ENCODE data around the gene CA10.

The CA10 gene

GRCh38 chr17:51668155-51668962, 490.2 kb downstream of the CA10 start:
- no peak for DNase-seq

- DNase-seq, result no peak
Measured at GRCh38 chr17:51667706-51668083, 490.8 kb downstream of the CA10 start.

- no peak for DNase-seq
Measured at GRCh38 chr17:51666971-51667705, 491.4 kb downstream of the CA10 start.

DNA sequence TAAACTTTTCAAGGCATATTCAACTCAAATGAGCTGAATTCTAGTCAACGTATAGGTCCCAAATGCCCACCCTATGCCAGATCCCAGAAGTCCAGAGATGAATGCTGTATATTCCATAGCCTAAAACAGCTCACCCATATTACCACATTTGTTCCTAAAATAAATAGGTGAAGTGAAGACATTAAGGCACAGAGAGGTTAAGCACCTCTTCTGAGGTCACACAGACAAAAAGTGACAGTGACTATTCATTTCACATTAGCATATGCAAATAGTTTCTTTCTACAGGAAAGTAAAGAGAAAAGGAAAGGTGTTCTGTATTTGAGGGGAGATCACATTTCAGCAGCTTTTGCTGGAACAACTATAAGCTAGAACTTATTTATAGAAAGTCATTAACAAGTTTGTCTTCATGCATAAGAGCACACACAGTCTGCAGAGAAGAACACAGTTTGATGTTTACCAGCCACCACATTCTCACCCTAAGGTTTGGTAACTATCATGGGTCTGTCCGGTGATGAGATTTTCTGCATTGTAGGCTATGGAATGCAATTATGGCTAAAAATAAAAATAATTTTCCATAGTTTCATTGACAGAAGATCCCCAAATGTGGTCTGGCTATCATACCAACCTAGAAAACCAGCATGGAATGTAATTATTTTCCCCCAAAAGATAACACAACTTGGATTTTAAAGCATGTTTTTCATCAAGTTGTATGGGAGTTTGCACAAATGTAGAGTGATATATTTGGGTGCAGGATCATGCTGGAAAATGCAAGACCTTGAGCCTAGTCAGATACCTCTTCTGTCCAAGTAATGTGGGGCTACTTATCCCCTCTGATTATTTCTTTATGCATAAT, 496.1 kb downstream of the CA10 start:
- DNase-seq, result no peak

- DNase-seq, result no peak
Measured at GRCh38 chr17:51661403-51661802, 497.1 kb downstream of the CA10 start.

GRCh38 chr17:51660266-51660665, 498.2 kb downstream of the CA10 start:
- DNase-seq, result no peak

- no peak for DNase-seq
Measured at GRCh38 chr17:51657224-51657623, 501.3 kb downstream of the CA10 start.

GRCh38 chr17:51653878-51654277, 504.6 kb downstream of the CA10 start:
- DNase-seq, result no peak

DNA sequence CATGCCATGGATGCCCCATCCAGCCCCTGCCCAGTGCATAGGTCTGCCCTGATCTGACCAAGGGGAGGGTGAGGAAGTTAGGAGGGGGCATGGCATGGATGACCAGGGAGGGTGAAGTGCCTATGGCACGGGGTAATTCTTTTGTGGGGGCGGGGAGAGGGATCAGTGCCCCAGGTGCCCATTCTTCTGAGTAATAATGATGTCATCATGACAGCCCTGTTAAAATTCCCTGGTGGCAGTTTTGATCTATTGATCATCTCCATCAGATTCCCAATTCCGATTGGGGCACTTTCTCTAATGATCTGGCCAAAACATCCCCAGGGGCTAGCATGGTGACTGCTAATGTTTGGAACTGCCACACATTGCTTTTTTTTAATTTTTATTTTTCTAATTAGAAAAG, 506.0 kb downstream of the CA10 start:
- DNase-seq, result no peak

DNA sequence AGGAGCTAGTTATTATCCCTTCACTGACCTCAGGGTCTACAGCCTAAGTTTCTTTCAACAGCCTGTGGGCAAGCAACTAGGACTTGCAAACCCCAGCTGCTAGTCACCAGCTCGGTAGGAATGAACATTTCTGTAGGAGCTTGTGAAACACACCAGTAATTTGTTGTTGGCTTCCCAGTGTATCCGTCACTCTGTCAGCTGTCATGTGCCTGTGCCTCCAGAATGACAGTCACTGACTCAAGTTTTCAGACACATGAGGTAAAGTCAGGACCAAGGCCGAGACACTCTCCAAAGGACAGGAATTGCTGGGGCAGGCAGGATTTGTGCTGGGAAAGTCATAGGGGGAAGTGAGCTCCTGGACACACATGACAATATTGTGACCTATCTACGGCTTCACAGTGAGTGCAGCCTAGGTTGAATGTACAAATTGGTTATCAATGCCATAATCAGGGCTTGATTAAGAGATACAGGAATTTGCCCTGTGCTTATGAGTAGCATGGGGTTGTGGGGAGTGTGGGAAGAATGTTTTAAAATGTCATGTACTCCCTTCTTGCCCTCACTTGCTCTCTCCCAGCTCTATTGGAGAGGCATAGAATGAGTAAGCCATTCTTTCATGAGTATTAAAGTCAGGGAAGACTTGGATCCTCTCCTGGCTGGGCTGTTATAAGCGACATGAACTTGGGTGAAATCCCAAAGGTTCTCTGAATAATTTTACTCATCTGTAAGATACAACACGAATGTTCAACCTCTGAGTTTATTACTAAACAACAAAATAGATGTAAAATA, 506.8 kb downstream of the CA10 start:
- no peak for DNase-seq

DNA sequence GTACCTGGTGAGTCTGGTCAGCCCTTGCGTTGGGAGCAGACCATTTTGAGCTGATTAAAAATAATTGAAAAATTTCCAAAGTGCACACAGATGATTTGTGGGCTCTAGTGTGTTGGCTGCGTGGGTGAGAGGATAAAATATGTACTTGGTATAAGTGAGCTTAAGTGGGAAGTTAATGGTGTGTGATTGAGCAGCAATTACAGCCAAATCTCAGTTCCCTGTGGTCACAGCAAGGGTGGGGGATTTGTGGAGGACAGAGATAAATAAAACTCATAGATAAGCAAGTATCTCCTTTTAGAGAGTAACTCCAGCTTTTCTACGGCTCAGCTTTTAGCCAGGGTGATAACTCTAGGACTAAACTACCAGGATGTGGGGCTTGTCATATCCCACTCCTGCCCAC, 507.7 kb downstream of the CA10 start:
- no peak for DNase-seq

DNA sequence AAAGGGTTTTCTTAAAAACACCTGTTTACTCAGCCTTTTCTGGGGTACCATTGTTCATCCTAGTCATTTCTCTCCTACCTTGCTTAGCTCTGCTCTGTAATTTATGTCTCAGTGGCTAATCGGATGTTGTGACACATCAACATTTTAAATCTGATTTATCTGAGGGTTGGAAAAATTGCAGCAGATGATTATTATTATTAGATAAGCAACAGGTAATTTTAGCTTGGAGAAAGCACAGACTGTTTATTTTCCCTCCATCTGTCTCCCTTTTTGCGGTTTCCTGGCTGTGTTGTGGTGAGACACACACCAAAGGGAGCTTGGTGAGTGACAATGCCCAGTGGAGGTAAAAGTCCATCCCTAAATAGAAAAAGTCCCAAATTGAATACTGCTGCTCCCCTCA, 508.3 kb downstream of the CA10 start:
- DNase-seq, result no peak

GRCh38 chr17:51647826-51648225, 510.7 kb downstream of the CA10 start:
- DNase-seq, result no peak

- no peak for DNase-seq
Measured at GRCh38 chr17:51647067-51647466, 511.4 kb downstream of the CA10 start.

DNA sequence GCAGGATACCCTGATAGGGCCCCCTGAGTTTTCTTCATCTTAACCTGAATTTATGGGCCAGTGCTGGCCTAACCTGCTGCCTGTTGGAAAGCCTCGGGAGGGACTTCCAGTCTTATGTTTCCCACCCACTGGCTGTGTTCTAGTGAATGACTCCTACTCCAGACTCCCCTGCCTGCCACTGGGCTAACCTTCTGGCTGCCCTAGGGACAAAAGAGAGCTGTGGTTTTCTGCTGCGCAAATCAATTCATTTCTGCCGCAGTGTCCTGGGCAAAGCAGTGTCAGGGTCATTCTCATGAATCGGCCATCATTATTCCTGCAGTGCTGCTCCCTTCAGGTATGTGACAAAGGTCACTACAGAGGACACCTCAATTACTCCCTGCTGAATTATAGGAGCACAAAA, 512.0 kb downstream of the CA10 start:
- no peak for DNase-seq

DNA sequence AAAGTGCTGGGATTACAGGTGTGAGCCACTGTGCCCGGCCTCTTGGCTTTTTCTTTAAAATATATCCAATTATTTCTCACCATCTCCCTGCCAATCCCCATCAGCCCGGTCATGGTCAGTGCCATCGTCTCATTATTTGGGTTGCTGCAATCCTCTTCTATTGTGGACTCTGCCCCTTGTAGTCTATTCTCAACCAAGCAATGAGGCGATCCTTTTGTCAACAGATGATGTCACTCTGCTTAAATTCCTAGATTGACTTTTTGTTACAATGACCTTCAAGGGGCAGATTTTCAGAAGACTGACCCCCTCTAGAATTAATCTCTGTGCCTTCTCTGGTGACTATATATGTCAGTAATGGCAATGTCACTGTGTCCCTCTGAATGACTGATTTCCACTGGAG, 513.5 kb downstream of the CA10 start:
- DNase-seq, result no peak

DNA sequence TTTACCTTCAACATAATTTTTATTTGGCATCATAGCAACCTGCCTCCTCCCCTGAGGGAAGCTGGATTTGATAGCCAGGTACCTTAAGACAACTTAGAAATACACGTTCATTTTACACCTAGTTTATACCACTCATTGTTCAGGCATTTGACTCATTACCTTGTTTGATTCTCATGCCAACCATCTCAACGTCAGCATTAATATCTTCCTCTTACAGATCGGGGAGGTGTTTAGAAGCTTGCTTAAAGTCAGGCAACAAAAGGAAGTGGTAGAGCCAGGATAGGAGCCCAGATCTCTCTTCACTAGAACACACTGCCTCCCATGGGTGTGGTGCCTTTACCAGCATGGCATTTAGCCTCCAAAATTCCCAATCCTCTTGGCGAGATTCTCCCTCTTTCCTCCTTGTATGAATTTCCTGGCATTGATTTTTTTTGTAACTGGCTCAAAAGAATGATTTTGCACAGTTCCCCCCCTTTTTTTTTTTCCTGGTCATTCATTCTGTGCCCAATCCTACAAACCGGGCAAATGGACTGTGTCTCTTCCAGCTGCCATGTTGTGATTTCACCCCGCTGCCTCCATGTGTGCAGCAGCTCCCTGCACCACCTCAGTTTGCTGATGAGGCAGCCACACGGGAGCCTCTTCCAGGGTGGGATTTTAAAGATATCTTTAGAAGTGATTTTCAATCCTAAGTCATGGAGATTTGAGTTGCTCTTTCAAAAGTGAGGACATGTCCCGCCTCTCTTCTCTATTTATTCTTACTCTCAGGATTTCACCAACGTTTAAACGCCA, 514.6 kb downstream of the CA10 start:
- DNase-seq, result no peak

DNA sequence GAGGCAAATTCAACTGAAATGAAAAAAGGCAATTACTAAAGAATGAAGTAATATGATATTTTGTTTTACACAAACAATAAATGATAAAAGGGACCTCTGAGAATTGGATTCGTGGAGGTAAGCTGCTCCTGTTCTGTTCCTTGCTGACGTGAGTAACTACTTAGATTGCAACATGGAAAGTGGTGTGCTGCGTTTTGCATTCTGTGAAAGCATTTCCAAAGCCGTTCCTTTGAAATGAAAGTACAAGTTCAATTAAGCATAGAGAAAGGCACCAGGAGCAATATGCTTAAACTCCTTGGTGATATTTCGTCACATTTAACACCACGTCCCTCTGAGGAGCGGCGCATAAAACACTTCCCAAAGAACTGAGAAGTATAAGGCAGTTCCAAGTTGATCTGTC, 516.5 kb downstream of the CA10 start:
- no peak for DNase-seq

- DNase-seq, result peak in 1 of 2 donors; percentile 5
Measured at GRCh38 chr17:51640108-51640622, 518.3 kb downstream of the CA10 start.

- no peak for DNase-seq
Measured at GRCh38 chr17:51638971-51639370, 519.5 kb downstream of the CA10 start.

GRCh38 chr17:51636291-51636690, 522.2 kb downstream of the CA10 start:
- no peak for DNase-seq

Measured in inflammatory macrophage (primary cell).